ENCODE results near the gene HPSE2.
"Not testable (repeated sequence)": the region's sequence is repeated elsewhere in the genome, so short reads cannot be mapped to it uniquely, and the experiment has no call there.

The HPSE2 gene

DNA sequence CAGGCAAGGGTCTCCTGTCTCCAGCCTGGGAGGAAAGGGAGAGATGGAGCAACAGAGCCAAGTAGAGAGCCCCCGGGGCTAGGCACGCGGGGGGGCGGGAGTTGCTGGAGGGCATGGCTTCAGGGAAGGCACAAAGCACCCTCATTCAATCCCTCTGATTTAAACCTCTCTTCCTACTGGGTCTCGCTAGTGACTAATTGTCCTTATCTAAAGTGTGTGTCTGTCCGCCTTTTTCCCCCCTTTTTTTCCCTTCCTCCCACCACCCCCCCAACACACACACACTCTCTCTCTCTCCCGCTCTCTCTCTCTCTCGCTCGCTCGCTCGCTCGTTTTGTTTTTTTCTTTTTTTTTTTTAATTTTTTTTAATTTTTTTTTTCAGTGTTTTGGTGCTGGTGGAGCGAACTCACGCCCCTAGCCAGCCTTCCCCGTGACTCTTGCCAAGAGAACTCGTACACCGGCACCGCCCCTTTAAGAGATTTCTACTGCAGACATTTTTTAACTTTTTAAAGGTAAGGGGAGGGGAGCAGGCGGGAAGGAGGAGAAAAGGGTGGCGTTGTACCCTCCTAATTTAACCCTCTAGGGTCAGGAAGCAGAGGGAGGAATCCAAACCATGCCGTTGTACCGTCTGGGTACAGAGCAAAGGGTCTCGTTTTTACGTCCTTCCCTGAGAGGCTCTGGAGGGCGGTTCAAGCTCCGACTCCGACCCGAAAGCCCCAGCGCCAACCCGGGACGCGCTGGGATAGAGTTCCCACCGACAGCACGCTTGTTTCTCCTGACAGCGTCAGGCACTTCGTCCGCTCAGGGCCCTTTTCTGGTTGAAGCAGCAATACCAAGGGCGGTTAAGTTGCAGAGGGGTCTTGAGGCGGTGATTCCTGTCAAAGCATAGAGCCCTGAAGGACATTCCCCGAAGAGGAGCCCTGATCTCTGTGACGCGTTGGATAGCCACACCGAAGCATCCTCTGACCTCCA, at the start of gene HPSE2:
HPSE2 (minus strand) TSS at position 195 of the 969 bp plus-strand sequence.
- DNase-seq = no peak

- DNase-seq = no peak
Observed at GRCh38 chr10:99280472-99280871, 44.8 kb upstream of the HPSE2 start.

- DNase-seq = no peak
Observed at GRCh38 chr10:99279626-99280111, 44.0 kb upstream of the HPSE2 start.

DNA sequence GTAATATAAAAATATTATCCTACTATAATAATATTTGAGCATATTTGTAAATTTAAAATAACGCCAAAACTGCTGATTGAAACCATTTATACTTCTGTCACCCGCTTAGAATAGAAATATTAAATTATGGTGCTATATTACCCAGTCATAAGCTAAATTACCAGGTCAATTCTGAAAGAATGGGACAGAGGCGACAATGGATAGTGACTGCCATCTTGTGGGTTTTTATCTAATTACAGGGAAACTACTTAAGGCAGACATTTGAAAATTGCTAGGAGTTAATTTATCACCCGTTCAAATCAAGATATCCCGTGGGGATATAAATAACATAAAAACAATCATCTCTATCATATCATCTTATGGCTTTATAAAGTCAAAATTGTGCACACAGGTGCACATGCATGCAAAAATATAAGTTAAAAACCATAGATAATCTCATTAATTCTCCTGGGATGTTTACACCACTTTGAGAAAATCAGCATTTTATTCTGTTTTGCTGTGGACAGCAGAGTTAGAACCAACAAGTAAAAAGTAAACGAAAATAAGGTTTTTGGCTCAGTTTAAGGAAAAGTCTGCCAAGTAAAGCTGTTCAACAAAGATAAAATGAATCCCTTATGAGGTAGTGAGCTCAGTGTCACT, 41.3 kb upstream of the HPSE2 start:
- no peak for DNase-seq

GRCh38 chr10:99266383-99266782, 30.7 kb upstream of the HPSE2 start:
- no peak for DNase-seq

DNA sequence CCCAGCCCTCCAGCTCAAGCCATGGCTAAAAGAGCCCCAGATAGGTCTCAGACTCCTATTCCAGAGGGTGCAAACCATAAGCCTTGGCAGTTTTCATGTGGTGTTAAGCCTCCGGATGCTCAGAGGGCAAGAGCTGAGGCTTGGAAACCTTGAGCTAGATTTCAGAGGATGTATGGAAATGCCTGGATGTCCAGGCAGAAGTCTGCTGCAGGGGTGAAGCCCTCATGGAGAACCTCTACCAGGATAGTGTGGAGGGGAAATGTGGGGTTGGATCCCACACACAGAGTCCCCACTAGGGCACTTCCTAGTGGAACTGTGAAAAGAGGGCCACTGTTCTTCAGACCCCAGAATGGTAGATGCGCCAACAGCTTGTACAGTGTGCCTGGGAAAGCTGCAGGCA, 13.2 kb upstream of the HPSE2 start:
- no peak for DNase-seq

GRCh38 chr10:99247893-99248292, 12.2 kb upstream of the HPSE2 start:
- not testable (repeated sequence) for DNase-seq

- DNase-seq = no peak
Observed at GRCh38 chr10:99236627-99237309, 1.1 kb upstream of the HPSE2 start.

- DNase-seq = no peak
Observed at GRCh38 chr10:99234791-99235657, 628 bp downstream of the HPSE2 start.

DNA sequence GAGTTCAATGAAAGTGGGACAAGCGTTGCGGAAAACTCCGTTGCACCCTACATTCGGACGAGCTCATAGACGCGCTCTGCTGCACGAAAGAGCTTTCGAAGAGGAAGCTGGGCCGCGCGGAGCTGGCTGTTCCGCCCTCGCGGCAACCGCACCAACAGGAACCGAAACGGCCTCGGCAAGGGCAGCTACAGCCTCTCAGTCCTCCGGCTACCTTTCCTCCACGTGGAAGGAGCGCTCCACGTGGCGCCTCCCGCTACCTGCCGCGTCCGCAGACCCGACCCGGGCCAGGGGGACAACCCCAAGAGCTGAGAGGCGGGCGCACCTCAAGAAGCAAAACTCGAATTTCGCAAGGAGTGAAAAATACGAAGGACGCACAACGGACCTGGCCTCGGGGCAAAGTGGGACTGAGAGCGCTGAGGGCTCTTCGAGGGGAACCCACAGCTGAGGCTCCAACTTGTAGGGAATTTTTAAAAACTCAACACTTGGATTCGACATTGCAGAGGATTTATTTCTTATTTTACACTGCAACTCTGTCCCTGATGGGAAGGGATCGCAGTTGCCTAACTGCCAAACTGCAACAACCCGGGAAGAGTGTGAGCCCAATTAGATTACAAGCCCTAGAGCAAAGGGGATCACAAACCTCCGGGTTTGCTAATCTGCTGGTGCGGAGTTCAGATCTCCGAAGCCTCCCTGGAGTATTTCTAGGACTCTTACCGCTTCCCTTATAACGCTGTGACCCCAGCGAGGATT, 1.4 kb downstream of the HPSE2 start:
- DNase-seq = peak; percentile 24

DNA sequence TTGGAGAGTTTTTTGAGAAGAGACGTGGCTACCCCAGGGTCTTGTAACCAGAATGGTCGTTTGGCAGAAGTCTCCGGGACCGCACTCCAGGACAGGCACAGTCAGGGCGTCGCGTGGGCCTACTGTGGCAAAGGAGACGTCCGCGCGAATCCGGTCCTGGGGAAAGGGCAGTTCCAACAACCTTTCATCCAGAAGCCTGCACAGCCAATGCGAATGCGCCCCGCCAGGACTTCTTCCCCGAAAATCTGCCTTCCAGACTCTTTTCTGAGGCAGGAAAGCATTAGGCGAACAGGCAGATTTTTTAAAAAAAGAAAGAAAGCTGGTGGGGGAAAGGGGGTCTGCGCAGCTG, 2.0 kb downstream of the HPSE2 start:
- DNase-seq = no peak

- no peak for DNase-seq
Observed at GRCh38 chr10:99233000-99233688, 2.5 kb downstream of the HPSE2 start.

GRCh38 chr10:99232360-99232999, 3.2 kb downstream of the HPSE2 start:
- DNase-seq = no peak

DNA sequence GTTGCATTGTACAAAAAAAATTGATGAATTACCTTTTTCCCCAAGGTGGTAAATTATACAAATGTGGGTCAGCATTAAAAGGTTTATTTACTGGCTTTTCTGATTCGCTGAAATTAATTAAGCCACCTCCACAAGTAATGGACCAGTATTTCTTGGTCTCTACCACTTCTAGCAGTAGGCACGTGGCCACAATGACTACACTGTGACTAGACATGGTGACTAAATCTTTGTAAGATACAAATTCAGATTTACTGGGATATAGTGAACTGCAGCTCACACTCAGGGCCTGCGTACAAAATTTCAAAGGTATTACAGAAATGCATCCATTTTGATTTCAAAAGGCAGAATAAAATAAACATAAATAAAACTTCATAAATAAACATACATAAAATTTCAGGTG, 10.9 kb downstream of the HPSE2 start:
- no peak for DNase-seq

GRCh38 chr10:99207340-99207739, 28.3 kb downstream of the HPSE2 start:
- no peak for DNase-seq

DNA sequence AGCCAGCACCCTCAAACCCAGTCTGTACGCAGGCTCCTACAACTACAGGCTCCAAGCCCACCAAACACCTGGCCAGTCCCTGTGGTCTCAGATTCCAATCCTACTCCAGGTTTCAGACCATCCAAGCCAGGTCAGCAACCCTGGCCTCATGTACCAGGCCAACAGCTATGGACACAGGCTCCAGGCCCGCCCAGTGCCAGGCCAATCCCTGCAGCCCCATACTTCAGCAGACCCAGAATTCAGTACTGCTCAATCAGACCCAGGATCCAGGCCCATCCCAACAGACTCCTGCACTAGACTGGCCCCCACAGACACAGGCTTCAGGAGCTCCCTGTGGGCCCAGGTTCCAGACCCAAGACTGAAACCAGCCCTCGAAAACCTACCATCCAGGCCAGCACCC, 32.3 kb downstream of the HPSE2 start:
- DNase-seq = no peak

DNA sequence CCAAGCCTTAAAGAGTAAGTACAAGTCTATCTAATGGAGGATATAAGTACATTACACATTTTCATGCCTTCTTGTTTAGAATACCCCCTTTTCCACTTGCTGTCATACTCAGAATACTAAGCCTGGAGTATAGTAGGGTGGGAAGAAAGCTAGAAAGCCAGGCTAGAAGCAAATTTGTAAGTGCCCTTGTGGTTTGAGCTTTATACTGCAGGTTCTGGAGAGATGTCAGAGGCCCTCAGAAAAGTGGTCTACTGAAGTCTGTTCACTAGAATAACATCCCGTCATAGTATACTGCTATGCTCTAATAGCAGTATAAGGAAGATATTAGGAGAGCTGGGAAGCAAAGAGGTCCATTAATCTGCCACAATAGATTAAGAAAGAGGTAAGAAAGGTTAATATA, 62.7 kb downstream of the HPSE2 start:
- no peak for DNase-seq

GRCh38 chr10:99172128-99172738, 63.4 kb downstream of the HPSE2 start:
- DNase-seq = no peak

- no peak for DNase-seq
Observed at GRCh38 chr10:99170116-99170675, 65.5 kb downstream of the HPSE2 start.

- DNase-seq = no peak
Observed at GRCh38 chr10:99161165-99161564, 74.5 kb downstream of the HPSE2 start.

Measured in activated naive CD4-positive, alpha-beta T cell treated with anti-CD3 and anti-CD28 coated beads, Interleukin-2, amount 50 U/mL, for 16 hours (primary cell).